Measurements from ENCODE around the gene GTF2F1.

GTF2F1 gene

GRCh38 chr19:6425732-6426620 lies 33.0 kb upstream of the GTF2F1 start:
- Histone ChIP-seq H3K4me1 (ENCODE audit: insufficient read depth, low read length, severe bottlenecking) (peaks cover 23% of the 10 kb centered on the region), H3K9me2 (ENCODE audit: low read depth, low read length) (no peaks in the 10 kb centered on the region), H3K27ac (ENCODE audit: low read depth, low read length, poor library complexity, severe bottlenecking) (peak overlapping the region; percentile 71), H2AFZ (ENCODE audit: low read length) (no peak overlapping the region), H3F3A (ENCODE audit: insufficient read depth, low read length) (no peaks in the 10 kb centered on the region), H3K36me3 (ENCODE audit: insufficient read depth, low read length) (peaks cover 27% of the 10 kb centered on the region), H3K27me3 (ENCODE audit: insufficient read depth, low read length) (no peaks in the 10 kb centered on the region), H4K20me1 (ENCODE audit: insufficient read depth, low read length) (no peaks in the 10 kb centered on the region), H3K9me3 (ENCODE audit: low read length) (no peaks in the 10 kb centered on the region), H3K79me2 (ENCODE audit: insufficient read depth, low read length) (peaks cover 32% of the 10 kb centered on the region), H3K9ac (ENCODE audit: low read length) (no peak overlapping the region), H3K4me3 (ENCODE audit: low read depth, low read length, poor library complexity, severe bottlenecking) (peak overlapping the region; percentile 23), H3K4me2 (ENCODE audit: low read length) (peak overlapping the region; percentile 25; the same call in 1 of the 2 replicates)
- TF ChIP-seq, protein P1, sequence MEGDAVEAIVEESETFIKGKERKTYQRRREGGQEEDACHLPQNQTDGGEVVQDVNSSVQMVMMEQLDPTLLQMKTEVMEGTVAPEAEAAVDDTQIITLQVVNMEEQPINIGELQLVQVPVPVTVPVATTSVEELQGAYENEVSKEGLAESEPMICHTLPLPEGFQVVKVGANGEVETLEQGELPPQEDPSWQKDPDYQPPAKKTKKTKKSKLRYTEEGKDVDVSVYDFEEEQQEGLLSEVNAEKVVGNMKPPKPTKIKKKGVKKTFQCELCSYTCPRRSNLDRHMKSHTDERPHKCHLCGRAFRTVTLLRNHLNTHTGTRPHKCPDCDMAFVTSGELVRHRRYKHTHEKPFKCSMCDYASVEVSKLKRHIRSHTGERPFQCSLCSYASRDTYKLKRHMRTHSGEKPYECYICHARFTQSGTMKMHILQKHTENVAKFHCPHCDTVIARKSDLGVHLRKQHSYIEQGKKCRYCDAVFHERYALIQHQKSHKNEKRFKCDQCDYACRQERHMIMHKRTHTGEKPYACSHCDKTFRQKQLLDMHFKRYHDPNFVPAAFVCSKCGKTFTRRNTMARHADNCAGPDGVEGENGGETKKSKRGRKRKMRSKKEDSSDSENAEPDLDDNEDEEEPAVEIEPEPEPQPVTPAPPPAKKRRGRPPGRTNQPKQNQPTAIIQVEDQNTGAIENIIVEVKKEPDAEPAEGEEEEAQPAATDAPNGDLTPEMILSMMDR (IDR thresholded peaks at IDR 0.05; ENCODE audit: low read length) = peak; percentile 51
- TF ChIP-seq EZH2 (IDR thresholded peaks at IDR 0.05; ENCODE audit: borderline replicate concordance, low read length) = no peak

DNA sequence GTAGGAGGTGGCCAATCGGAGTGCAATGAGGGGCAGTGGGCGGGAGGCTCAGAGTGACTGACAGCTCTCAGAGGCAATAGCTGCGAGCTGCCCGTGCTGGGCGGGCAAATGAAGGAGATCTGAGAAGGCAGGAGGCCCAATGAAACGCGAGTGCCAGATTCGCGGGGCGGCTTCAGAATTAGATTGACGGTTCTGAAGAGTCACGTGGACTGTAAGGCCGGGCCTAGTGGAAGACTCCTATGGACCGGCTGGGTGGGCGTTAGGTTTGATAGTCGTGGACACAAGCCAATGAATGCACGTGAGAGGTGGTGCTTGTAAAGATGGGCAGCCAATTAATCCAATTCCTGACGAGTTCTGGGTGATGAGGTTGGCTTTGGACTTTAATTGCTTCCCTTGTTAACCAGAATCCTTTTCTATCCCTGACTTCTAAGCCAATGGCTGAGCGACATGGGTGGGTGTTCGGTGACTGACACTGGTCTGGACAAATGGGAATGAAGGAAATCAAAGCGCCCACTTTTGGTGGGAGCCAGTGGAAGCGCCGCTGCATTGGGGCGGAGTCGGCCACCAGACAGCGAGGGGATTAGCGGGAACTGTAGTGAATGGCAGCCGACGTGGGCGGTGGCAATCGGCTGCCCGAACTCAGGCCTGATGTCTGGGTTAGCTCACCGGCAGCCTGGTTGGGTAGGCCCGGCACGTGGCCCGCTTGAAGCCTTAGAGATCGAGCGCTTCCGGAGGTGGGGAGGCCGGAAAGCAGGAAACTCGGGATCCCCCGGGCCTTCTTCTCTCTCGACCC lies 32.2 kb upstream of the GTF2F1 start:
- no peaks in the 10 kb centered on the region for H3F3A ChIP-seq (ENCODE audit: insufficient read depth, low read length)
- no peaks in the 10 kb centered on the region for H3K27me3 ChIP-seq (ENCODE audit: insufficient read depth, low read length)
- no peaks in the 10 kb centered on the region for H3K9me2 ChIP-seq (ENCODE audit: low read depth, low read length)
- H3K79me2 ChIP-seq (ENCODE audit: insufficient read depth, low read length) = peaks cover 38% of the 10 kb centered on the region
- peak overlapping the region; percentile 71 for H3K27ac ChIP-seq (ENCODE audit: low read depth, low read length, poor library complexity, severe bottlenecking)
- H3K4me3 ChIP-seq (ENCODE audit: low read depth, low read length, poor library complexity, severe bottlenecking) = peak overlapping the region; percentile 23
- peaks cover 23% of the 10 kb centered on the region for H3K4me1 ChIP-seq (ENCODE audit: insufficient read depth, low read length, severe bottlenecking)
- no peaks in the 10 kb centered on the region for H3K9me3 ChIP-seq (ENCODE audit: low read length)
- TF ChIP-seq, protein P1 (IDR thresholded peaks at IDR 0.05; ENCODE audit: low read length) = no peak
- TF ChIP-seq EZH2 (IDR thresholded peaks at IDR 0.05; ENCODE audit: borderline replicate concordance, low read length) = no peak
- no peak overlapping the region for H3K9ac ChIP-seq (ENCODE audit: low read length)
- no peaks in the 10 kb centered on the region for H4K20me1 ChIP-seq (ENCODE audit: insufficient read depth, low read length)
- peaks cover 36% of the 10 kb centered on the region for H3K36me3 ChIP-seq (ENCODE audit: insufficient read depth, low read length)
- peak overlapping the region; percentile 25; the same call in 1 of the 2 replicates for H3K4me2 ChIP-seq (ENCODE audit: low read length)
- H2AFZ ChIP-seq (ENCODE audit: low read length) = no peak overlapping the region

DNA sequence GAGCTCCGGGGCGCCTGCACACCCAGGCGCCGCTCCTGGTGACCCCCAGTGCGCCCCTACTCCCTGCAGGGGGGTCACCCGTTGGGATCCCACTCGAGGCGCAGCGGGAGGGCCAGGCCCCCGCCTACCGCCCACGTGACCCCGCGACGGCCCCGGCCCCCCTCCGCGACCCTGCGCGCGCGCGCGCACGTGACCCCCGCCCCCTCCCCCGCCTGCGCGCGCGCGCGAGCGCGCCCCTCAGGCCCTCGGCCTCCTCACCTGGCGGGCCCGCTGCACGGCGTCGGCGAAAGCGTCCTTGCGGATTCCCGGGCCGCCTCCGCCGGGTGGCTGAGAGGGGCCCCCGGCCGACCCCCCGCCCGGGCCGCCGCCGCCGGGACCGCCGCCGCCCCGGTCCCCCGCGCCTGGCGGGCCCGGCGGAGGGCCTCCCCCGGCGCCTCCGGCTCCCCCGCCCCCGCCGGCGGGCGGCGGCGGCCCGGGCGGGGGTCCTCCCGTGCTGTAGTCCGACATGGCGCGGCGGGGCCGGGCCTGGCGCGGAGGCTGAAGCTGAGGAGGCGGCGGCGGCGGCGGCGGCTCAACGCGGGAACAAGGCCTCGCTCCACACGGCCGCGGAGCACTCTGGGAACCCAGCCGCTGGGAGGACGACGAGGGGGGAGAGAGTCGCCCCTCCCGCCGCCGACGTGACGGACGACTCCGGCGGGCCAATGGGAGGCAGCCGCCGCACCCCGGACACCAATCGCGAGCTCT lies 31.4 kb upstream of the GTF2F1 start, which contains the start of gene KHSRP:
TSS of gene KHSRP (minus strand) at position 617 of the 744 bp plus-strand sequence. CDS start at position 507, 110 bp downstream.
- no peaks in the 10 kb centered on the region for H3K9me2 ChIP-seq (ENCODE audit: low read depth, low read length)
- no peaks in the 10 kb centered on the region for H3F3A ChIP-seq (ENCODE audit: insufficient read depth, low read length)
- H3K4me1 ChIP-seq (ENCODE audit: insufficient read depth, low read length, severe bottlenecking) = peaks cover 23% of the 10 kb centered on the region
- H3K27me3 ChIP-seq (ENCODE audit: insufficient read depth, low read length) = no peaks in the 10 kb centered on the region
- H3K79me2 ChIP-seq (ENCODE audit: insufficient read depth, low read length) = peaks cover 43% of the 10 kb centered on the region
- peak within 1 kb of the TSS; percentile 86 for H3K9ac ChIP-seq (ENCODE audit: low read length)
- H3K4me3 ChIP-seq (ENCODE audit: low read depth, low read length, poor library complexity, severe bottlenecking) = peak within 1 kb of the TSS; percentile 94
- peak within 1 kb of the TSS; percentile 71 for H3K27ac ChIP-seq (ENCODE audit: low read depth, low read length, poor library complexity, severe bottlenecking)
- peaks cover 43% of the 10 kb centered on the region for H3K36me3 ChIP-seq (ENCODE audit: insufficient read depth, low read length)
- peak within 1 kb of the TSS; percentile 86 for H3K4me2 ChIP-seq (ENCODE audit: low read length)
- H3K9me3 ChIP-seq (ENCODE audit: low read length) = no peaks in the 10 kb centered on the region
- H4K20me1 ChIP-seq (ENCODE audit: insufficient read depth, low read length) = no peaks in the 10 kb centered on the region
- no peak within 1 kb of the TSS for H2AFZ ChIP-seq (ENCODE audit: low read length)
- TF ChIP-seq, protein P1 (IDR thresholded peaks at IDR 0.05; ENCODE audit: low read length) = no peak
- TF ChIP-seq EZH2 (IDR thresholded peaks at IDR 0.05; ENCODE audit: borderline replicate concordance, low read length) = no peak

Measured in OCI-LY1 (cell line).